ENCODE results near the gene SPCS1. TPM values are rescaled to one million over a fixed set of nuclear protein-coding genes. Genes with fewer than 3 reads are reported as not detected.

The SPCS1 gene
- total RNA-seq: 34.4 and 36.6 TPM in 2 replicates

GRCh38 chr3:52705688-52706686 is at the start of gene SPCS1, which contains the start of gene GLT8D1:
Gene SPCS1, plus strand, starts transcription at chr3:52706106. Its CDS starts 141 bp downstream, at chr3:52706247.
Gene GLT8D1, minus strand, starts transcription at chr3:52705791. Its CDS starts 5,331 bp downstream, at chr3:52700460.

GRCh38 chr3:52685709-52686691 is 19.9 kb upstream of the SPCS1 start, which contains the start of the genes GNL3 and PBRM1:
Gene GNL3, plus strand, starts transcription at chr3:52686032. Its CDS starts 61 bp downstream, at chr3:52686093.
Gene PBRM1, minus strand, starts transcription at chr3:52685913.

Other genes starting within 250 kb of the SPCS1 start
- 218 and 278 TPM in 2 replicates for gene STAB1, start 210.8 kb upstream of the SPCS1 start, total RNA-seq
- 61.9 and 80.4 TPM in 2 replicates for gene NT5DC2, start 172.2 kb upstream of the SPCS1 start, total RNA-seq
- gene UQCC5, start 169.5 kb upstream of the SPCS1 start, total RNA-seq: 7.3 and 11.6 TPM in 2 replicates
- gene PBRM1, start 20.2 kb upstream of the SPCS1 start, total RNA-seq: 50.8 and 60.8 TPM in 2 replicates
- gene GNL3, start 20.1 kb upstream of the SPCS1 start, total RNA-seq: 121 and 123 TPM in 2 replicates
- gene GLT8D1, start 315 bp upstream of the SPCS1 start, total RNA-seq: 60.3 and 96.1 TPM in 2 replicates
- 14.8 and 18.7 TPM in 2 replicates for gene NEK4, start 64.8 kb downstream of the SPCS1 start, total RNA-seq
- gene ITIH1, start 71.5 kb downstream of the SPCS1 start, total RNA-seq: not detected in 2 replicates
- 0.09 TPM in 1 of 2 replicates, not detected in the other for gene ITIH3, start 88.7 kb downstream of the SPCS1 start, total RNA-seq
- 0.38 and 0.72 TPM in 2 replicates for gene ITIH4, start 124.6 kb downstream of the SPCS1 start, total RNA-seq
- gene MUSTN1, start 128.9 kb downstream of the SPCS1 start, total RNA-seq: not detected in 2 replicates
- gene STIMATE, start 191.4 kb downstream of the SPCS1 start, total RNA-seq: 11.2 and 12.4 TPM in 2 replicates

Data from endothelial cell of coronary artery (primary cell).